ENCODE measurements around the gene DBET.
"Not testable (repeated sequence)": the region's sequence is repeated elsewhere in the genome, so short reads cannot be mapped to it uniquely, and the experiment has no call there.

Gene DBET

GRCh38 chr4:190064342-190064741, at the start of gene DBET:
Gene DBET (plus strand): TSS chr4:190064502.
- DNase-seq, result not testable (repeated sequence)

GRCh38 chr4:190014771-190015537, 49.3 kb upstream of the DBET start:
- no peak for DNase-seq

GRCh38 chr4:190015538-190016368, 48.5 kb upstream of the DBET start:
- DNase-seq, result no peak

DNA sequence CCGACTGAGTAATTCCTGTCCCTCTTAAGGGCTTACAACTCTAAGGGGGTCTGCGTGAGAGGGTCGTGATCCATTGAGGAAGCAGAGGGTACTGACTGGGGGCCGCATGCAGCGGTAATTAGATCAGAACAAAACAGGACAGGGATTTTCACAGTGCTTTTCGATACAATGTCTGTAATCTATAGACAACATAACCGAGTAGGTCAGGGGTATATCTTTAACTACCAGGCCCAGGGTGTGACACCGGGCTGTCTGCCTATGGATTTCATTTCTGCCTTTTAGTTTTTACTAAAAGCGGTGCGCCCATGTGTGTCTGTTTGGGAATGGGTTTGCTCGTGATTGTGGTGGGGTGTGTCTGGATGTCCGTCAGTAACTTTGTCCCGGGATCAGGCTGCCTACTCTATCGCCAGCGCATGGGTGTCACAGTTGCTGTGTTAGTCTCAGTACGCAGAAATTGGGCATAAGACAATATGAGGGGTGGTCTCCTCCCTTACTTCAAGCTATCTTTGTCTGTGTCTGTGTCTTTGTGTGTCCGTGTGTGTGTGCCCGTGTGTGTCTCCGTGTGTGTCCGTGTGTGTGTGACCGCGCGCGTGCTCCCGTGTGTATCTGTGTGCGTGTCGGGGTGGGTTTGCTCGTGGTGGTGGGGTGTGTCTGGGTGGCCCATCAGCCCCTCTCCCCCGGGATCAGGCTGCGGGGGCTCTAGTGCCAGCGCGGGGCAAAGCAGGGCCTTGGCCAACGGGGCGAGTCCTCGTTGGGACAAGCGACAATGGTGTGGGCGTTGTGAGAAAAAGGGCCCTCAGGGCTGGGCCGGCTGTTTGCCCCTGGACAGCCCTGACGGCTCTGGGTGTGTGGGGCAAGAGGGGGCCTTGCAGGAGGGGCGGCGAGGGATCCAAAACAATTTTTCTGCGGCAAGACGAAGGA, 47.7 kb upstream of the DBET start:
- no peak for DNase-seq

DNA sequence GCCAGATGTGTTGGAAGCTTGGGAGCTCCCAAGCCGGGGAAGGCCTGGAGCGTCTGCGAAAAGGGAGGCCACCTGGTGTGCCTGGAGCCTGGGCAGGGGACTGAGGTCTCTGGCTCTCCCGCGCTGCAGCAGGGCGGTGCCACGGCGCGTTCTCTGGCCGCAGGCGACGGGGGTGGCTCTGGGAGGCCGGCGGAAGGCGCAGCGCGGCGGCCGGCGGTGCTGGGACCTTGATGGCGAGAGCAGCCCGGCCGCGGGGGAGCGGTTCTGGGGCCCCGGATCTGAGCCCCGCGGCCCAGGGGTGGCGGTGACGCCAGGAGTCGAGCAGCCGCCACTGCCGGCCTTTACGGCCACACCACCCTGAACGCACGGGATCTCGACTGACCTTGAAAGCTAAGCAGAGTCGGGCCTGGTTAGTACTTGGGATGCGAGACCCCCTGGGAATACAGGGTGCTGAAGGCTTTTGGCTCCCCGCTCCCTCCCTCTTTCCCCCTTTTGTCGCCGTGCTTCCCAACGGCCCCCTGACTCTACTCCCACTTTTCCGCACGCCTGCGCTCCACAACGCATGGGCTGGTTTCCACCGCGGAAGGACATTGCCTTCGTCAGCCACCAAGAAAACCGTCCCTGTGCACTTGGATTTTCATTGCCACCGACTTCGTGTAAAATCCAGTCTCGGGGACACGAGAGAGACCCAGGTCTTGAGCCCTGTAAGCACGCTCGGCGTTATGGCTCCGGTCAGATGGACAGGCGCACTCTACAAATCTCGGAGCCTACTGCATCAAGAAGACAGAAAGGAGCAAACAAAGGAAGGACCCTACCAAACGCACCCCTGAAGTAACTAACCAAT, 46.7 kb upstream of the DBET start:
- no peak for DNase-seq

GRCh38 chr4:190018201-190018920, 45.9 kb upstream of the DBET start:
- DNase-seq, result no peak

DNA sequence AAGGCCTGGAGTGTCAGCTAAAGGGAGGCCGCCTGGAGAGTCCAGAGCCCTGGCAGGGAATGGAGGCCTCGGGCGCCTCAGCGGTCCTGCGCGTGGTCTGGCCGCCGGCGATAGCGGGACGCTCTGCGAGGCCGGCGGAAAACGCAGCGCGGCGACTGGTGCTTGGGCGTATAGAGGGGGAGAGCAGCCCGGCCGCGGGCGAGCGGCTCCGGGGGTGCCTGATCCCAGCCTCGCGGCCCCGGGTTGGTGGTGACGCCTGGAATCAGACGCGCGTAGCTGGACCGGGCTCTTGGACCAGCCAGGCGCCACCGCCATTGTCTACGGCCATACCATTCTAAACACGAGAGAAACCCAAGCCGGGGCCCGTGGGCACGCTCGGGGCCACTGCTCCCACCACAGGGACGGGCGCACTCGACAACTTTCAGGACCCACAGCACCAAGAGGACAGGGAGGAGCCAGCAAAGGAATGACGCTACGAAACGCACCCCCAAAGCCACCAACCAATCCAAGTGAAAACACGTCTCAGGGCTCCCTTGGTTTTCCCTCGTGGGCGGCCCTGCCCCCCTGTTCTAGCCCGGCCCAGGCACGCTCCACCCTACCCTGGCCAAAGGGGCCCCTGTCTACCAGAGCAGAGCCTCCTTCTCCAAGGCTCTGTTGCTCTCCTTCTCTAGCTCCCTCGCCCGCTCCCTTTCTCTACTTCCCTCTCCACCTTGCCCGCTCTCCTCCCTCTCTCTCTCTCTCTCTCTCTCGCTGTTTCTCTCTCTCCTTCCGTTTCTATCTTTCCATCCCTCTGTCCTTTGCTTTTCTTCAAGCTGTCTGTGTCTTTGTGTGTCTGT, 45.1 kb upstream of the DBET start:
- no peak for DNase-seq

GRCh38 chr4:190019859-190020463, 44.3 kb upstream of the DBET start:
- DNase-seq, result not testable (repeated sequence)

GRCh38 chr4:190020790-190021717, 43.2 kb upstream of the DBET start:
- DNase-seq, result no peak

DNA sequence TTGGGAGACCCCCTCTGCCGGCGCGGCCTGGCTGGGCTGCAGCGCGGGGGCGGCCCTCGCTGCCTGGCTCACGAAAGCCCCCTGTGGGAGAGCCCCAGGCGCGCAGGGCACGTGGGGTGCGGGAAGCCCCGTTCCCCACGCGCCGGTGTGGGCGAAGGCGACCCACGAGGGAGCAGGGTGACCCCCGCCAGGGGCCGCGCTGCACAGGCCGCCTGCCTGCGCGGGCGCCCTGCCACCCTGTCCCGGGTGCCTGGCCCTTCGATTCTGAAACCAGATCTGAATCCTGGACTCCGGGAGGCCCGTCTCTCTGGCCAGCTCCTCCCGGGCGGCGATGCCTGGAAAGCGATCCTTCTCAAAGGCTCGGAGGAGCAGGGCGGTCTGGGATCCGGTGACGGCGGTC, 42.3 kb upstream of the DBET start:
- not testable (repeated sequence) for DNase-seq

- not testable (repeated sequence) for DNase-seq
These were observed 41.6 kb upstream of the DBET start for GRCh38 chr4:190022614-190023281.

- DNase-seq, result not testable (repeated sequence)
These were observed 37.1 kb upstream of the DBET start, which contains the start of gene FRG2 for GRCh38 chr4:190027156-190027555. Gene FRG2 (minus strand): TSS chr4:190027256. CDS start chr4:190027204, 52 bp downstream.

DNA sequence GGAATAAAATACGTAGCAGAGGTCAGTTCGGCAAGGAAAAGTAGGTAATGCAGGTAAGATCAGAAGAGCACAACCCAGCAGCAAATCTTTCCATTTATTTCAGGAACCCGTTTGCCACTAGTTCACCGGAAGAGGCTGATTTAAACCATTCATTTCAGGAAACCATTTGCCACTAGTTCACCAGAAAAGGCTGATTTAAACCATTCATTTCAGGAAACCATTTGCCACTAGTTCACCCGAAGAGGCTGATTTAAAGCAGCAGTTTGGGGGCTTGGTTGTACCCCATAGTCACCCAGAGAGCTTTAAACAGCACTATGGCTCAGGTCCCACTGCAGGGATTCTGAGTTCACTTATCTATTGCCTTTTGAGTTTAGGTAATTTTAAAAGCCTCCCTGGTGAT, 33.0 kb upstream of the DBET start:
- not testable (repeated sequence) for DNase-seq

DNA sequence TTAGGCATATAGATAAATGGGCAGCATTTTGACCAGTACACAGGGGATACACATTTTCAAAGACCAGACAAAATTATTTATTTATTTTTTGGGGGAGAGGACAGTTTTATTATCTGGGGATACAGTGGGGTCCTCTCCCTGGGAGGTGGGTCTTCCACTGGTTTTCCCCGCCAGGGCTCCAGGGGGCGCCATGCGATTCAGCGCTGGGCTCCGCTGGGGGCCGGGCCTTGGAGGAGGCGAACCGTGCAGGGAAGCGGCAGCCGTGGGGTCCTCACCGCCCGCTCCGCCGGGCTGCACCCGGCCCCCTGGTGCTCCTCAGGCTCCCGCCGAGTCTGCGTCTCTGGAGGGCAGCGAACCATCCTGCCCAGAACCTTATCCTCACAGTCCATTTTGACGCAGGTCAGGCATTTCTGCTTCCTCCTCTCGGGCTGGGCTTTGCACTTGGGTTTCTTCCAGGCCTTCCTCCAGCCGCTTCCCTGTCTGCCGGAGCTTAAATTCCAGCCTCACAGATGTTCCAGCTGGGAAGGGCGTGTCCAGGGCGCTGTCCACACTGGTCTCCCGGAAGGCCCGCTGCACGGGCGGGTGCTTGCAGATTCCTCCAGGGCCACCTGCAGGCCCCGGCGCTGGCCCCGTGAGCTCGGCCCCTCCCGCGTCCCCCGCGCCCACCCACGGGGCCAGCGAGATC, 26.5 kb upstream of the DBET start:
- not testable (repeated sequence) for DNase-seq

GRCh38 chr4:190040873-190041272, 23.4 kb upstream of the DBET start:
- not testable (repeated sequence) for DNase-seq

DNA sequence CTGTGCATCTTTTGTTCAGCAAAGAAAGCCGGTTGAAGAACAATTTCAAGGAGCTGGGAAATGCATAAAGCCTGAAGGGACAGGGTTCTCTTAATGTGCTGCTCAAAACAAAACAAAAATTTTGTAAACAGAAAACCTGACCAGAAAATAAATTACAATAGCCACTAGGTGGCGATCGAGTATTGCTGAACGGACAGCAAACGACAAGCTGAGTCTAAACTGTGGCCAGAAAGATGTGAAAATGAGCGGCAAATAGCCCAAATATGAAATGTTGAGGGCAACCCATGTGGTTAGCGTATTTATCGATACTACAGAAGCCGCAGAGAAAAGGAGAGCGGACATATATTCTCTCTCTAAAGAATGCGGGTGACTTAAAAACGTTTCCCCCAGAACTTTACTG, 16.7 kb upstream of the DBET start:
- DNase-seq, result not testable (repeated sequence)
